ENCODE measurements around the gene SFTA2.

The SFTA2 gene

GRCh38 chr6:30882204-30882758 lies 49.7 kb downstream of the SFTA2 start:
- peaks cover 66% of the 10 kb centered on the region for H3K4me1 ChIP-seq (ENCODE audit: insufficient read depth, low read length)
- H2AFZ ChIP-seq (ENCODE audit: low read depth, low read length): no peak overlapping the region
- peaks cover 6% of the 10 kb centered on the region for H3K36me3 ChIP-seq (ENCODE audit: insufficient read depth, low read length)
- H3K4me3 ChIP-seq (ENCODE audit: low read length): peak overlapping the region; percentile 69
- no peaks in the 10 kb centered on the region for H3K9me3 ChIP-seq (ENCODE audit: low read length)
- no peaks in the 10 kb centered on the region for H3K27me3 ChIP-seq (ENCODE audit: insufficient read depth, low read length)

- H3K36me3 ChIP-seq (ENCODE audit: insufficient read depth, low read length): peaks cover 6% of the 10 kb centered on the region
- no peaks in the 10 kb centered on the region for H3K27me3 ChIP-seq (ENCODE audit: insufficient read depth, low read length)
- no peaks in the 10 kb centered on the region for H3K9me3 ChIP-seq (ENCODE audit: low read length)
- H2AFZ ChIP-seq (ENCODE audit: low read depth, low read length): no peak overlapping the region
- H3K4me1 ChIP-seq (ENCODE audit: insufficient read depth, low read length): peaks cover 62% of the 10 kb centered on the region
- H3K4me3 ChIP-seq (ENCODE audit: low read length): peak overlapping the region; percentile 69
These were observed 50.4 kb downstream of the SFTA2 start for GRCh38 chr6:30881392-30882203.

Data from neuron (in vitro differentiated cells).